AG04450 (cell line): ENCODE measurements around the gene USP3. TPM values are rescaled to one million over a fixed set of nuclear protein-coding genes. Genes with fewer than 3 reads are reported as not detected.

Source experiments
- CTCF ChIA-PET: fragments of 300-600, 350-600 bp; formaldehyde crosslinking; extraction: SDS; loops from one replicate; lab custom pipeline; 2022; ENCODE audit warnings: antibody characterized with exemption, inconsistent platforms; lab: Charles Lee
- POLR2A ChIA-PET: fragments of 350-600 bp; formaldehyde crosslinking; extraction: SDS; loops from one replicate; lab custom pipeline; 2021; ENCODE audit warnings: antibody characterized with exemption, inconsistent platforms; lab: Yijun Ruan, JAX
- DNase-seq: peaks from one replicate; pipeline ENCODE4 v3.0.0-alpha.2; 2011; ENCODE audit warnings: low read depth, low spot score
- H3K27ac ChIP-seq: one replicate; pipeline ENCODE4 v1.5.1; 2012; ENCODE audit warnings: low read depth, low read length, control low read depth
- H3K27me3 ChIP-seq: one replicate; pipeline ENCODE4 v1.6.0; 2012; ENCODE audit warnings: low read length; ENCODE audit not compliant: control insufficient read depth, insufficient read depth
- H3K4me3 ChIP-seq: 2 replicates; pipeline ENCODE4 v1.5.1; 2011; ENCODE audit warnings: mild to moderate bottlenecking, low read depth, low read length, control low read depth
- H3K9me3 ChIP-seq: 2 replicates; pipeline ENCODE4 v1.5.1; 2012; ENCODE audit warnings: low read length; ENCODE audit not compliant: control insufficient read depth, insufficient read depth
- polyA plus RNA-seq: library from polyadenylated mRNA; depleted of rRNA; stranded (reverse); fragments of >200 nt; gene quantifications from 2 replicates; pipeline ENCODE4 v1.2.3, GENCODE V29; 2011
- TF ChIP-seq, protein P1 (sequence below): IDR thresholded peaks from 2 replicates; pipeline ENCODE4 v1.5.1; 2011; ENCODE audit warnings: low read depth, low read length, control low read depth, inconsistent platforms

The USP3 gene
- polyA plus RNA-seq, 1 experiment, result 30.7 TPM

- CTCF ChIA-PET, result no interaction called here
Observed at GRCh38 chr15:63513271-63513670, 8.9 kb downstream of the USP3 start.

DNA sequence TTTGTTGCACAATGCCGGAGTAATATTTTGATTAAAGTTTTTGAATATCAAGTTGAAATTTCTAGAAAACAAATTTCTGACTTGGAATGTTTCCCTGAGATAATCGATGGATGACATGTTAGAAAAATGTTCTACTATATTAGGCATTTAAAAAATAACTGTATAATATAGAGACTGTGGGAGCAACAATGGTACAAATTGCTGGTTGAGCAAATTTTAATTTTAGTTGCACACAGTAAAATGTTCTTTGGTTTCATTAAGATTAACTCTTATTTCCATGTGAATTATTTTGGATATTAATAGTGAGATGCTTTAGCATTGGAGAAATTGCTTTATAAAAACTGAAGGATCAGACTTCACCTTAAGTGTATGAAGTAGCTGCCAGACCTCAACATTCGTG is 9.3 kb downstream of the USP3 start:
- DNase-seq, result no peak
- no peak overlapping the region for H3K4me3 ChIP-seq
- TF ChIP-seq, protein P1, sequence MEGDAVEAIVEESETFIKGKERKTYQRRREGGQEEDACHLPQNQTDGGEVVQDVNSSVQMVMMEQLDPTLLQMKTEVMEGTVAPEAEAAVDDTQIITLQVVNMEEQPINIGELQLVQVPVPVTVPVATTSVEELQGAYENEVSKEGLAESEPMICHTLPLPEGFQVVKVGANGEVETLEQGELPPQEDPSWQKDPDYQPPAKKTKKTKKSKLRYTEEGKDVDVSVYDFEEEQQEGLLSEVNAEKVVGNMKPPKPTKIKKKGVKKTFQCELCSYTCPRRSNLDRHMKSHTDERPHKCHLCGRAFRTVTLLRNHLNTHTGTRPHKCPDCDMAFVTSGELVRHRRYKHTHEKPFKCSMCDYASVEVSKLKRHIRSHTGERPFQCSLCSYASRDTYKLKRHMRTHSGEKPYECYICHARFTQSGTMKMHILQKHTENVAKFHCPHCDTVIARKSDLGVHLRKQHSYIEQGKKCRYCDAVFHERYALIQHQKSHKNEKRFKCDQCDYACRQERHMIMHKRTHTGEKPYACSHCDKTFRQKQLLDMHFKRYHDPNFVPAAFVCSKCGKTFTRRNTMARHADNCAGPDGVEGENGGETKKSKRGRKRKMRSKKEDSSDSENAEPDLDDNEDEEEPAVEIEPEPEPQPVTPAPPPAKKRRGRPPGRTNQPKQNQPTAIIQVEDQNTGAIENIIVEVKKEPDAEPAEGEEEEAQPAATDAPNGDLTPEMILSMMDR, result no peak
- ChIA-PET POLR2A (no interaction called here), CTCF (interaction anchor here (0.7 kb wide), 1 partner anchor 8 kb away, joined by 3 read pairs; no protein-coding TSS in a partner anchor)
- no peak overlapping the region for H3K27ac ChIP-seq
- no peaks in the 10 kb centered on the region for H3K9me3 ChIP-seq
- no peaks in the 10 kb centered on the region for H3K27me3 ChIP-seq

More at GRCh38 chr15:63513271-63513670, 8.9 kb downstream of the USP3 start:
- DNase-seq, result no peak
- TF ChIP-seq, protein P1, result no peak
- Histone ChIP-seq H3K4me3 (no peak overlapping the region), H3K27me3 (no peaks in the 10 kb centered on the region), H3K9me3 (no peaks in the 10 kb centered on the region), H3K27ac (no peak overlapping the region)
- POLR2A ChIA-PET, result no interaction called here

GRCh38 chr15:63514531-63514943 is 10.1 kb downstream of the USP3 start:
- TF ChIP-seq, protein P1, result no peak
- Histone ChIP-seq H3K9me3 (no peaks in the 10 kb centered on the region), H3K27me3 (no peaks in the 10 kb centered on the region), H3K27ac (no peak overlapping the region), H3K4me3 (no peak overlapping the region)
- ChIA-PET POLR2A (interaction anchor here (0.9 kb wide), 1 partner anchor 9 kb away, joined by 3 read pairs; no protein-coding TSS in a partner anchor), CTCF (interaction anchor here (0.7 kb wide), 1 partner anchor 9 kb away, joined by 3 read pairs; no protein-coding TSS in a partner anchor)
- DNase-seq, result peak; percentile 45

- no peak overlapping the region for H3K4me3 ChIP-seq
- H3K27ac ChIP-seq, result no peak overlapping the region
- TF ChIP-seq, protein P1, result no peak
- H3K9me3 ChIP-seq, result no peaks in the 10 kb centered on the region
- no peak for DNase-seq
- no peaks in the 10 kb centered on the region for H3K27me3 ChIP-seq
- ChIA-PET CTCF (interaction anchor here (1.4 kb wide), 1 partner anchor 30 kb away, joined by 4 read pairs; no protein-coding TSS in a partner anchor), POLR2A (no interaction called here)
Observed at GRCh38 chr15:63517202-63517601, 12.8 kb downstream of the USP3 start.

- H3K4me3 ChIP-seq, result no peak overlapping the region
- no peak overlapping the region for H3K27ac ChIP-seq
- no peaks in the 10 kb centered on the region for H3K9me3 ChIP-seq
- POLR2A ChIA-PET, result no interaction called here
- TF ChIP-seq, protein P1, result no peak
- no peaks in the 10 kb centered on the region for H3K27me3 ChIP-seq
- CTCF ChIA-PET, result interaction anchor here (1.4 kb wide), 1 partner anchor 31 kb away, joined by 4 read pairs; no protein-coding TSS in a partner anchor
- no peak for DNase-seq
Observed at GRCh38 chr15:63517628-63518027, 13.2 kb downstream of the USP3 start.
